ENCODE results near the gene ANAPC16. TPM values are rescaled to one million over a fixed set of nuclear protein-coding genes. Genes with fewer than 3 reads are reported as not detected.

The ANAPC16 gene
- total RNA-seq = 32.0 and 36.9 TPM in 2 replicates

GRCh38 chr10:72215611-72216549, at the start of gene ANAPC16, which contains the start of gene ASCC1:
TSS of gene ANAPC16 (plus strand) at chr10:72216012. CDS start at chr10:72223915, 7,903 bp downstream.
TSS of gene ASCC1 (minus strand) at chr10:72216276. CDS start at chr10:72213298, 2,978 bp downstream.

GRCh38 chr10:72273410-72274212, 57.8 kb downstream of the ANAPC16 start, which contains the start of gene DDIT4:
TSS of gene DDIT4 (plus strand) at chr10:72273924. CDS start at chr10:72274217, 293 bp downstream.

Other genes starting within 250 kb of the ANAPC16 start
- 1.4 TPM in 2 replicates for gene SPOCK2, start 127.5 kb upstream of the ANAPC16 start, total RNA-seq
- 26.5 and 38.8 TPM in 2 replicates for gene ASCC1, start 264 bp downstream of the ANAPC16 start, total RNA-seq
- gene DDIT4, start 57.9 kb downstream of the ANAPC16 start, total RNA-seq = 275 and 281 TPM in 2 replicates
- 19.6 and 22.9 TPM in 2 replicates for gene DNAJB12, start 138.9 kb downstream of the ANAPC16 start, total RNA-seq

Measured in cardiac ventricle fibroblast (primary cell).